GM18508 (cell line): ENCODE results near the gene CYRIA.
A peak's percentile ranks its signal among the peaks of the same experiment; 100 is the strongest.

Source experiments
- ATAC-seq: cut with Tn5 transposase; IDR thresholded peaks from one replicate; pipeline ENCODE4 v1.9.1; 2021; ENCODE audit warnings: moderate number of reproducible peaks; ENCODE audit not compliant: insufficient read depth, unreplicated experiment

Gene CYRIA

GRCh38 chr2:16671760-16672159, 6.1 kb upstream of the CYRIA start:
- no peak for ATAC-seq

- no peak for ATAC-seq
Measured at GRCh38 chr2:16669388-16669787, 3.8 kb upstream of the CYRIA start.

GRCh38 chr2:16666449-16666801, 791 bp upstream of the CYRIA start:
- ATAC-seq = no peak

GRCh38 chr2:16664809-16665747, 556 bp downstream of the CYRIA start:
- ATAC-seq = no peak

- ATAC-seq = no peak
Measured at GRCh38 chr2:16664052-16664731, 1.4 kb downstream of the CYRIA start.

GRCh38 chr2:16663121-16663905, 2.3 kb downstream of the CYRIA start:
- no peak for ATAC-seq

- ATAC-seq = no peak
Measured at GRCh38 chr2:16661936-16662839, 3.4 kb downstream of the CYRIA start.

- no peak for ATAC-seq
Measured at GRCh38 chr2:16661526-16661925, 4.1 kb downstream of the CYRIA start.

GRCh38 chr2:16660556-16660955, 5.1 kb downstream of the CYRIA start:
- ATAC-seq = no peak

GRCh38 chr2:16660114-16660513, 5.5 kb downstream of the CYRIA start:
- no peak for ATAC-seq

GRCh38 chr2:16658076-16658739, 7.4 kb downstream of the CYRIA start:
- ATAC-seq = no peak

GRCh38 chr2:16657671-16658070, 8.0 kb downstream of the CYRIA start:
- ATAC-seq = no peak

GRCh38 chr2:16656784-16657391, 8.7 kb downstream of the CYRIA start:
- peak; percentile 79 for ATAC-seq

- ATAC-seq = no peak
Measured at GRCh38 chr2:16655905-16656642, 9.6 kb downstream of the CYRIA start.

GRCh38 chr2:16655445-16655837, 10.2 kb downstream of the CYRIA start:
- ATAC-seq = no peak

GRCh38 chr2:16654833-16655444, 10.7 kb downstream of the CYRIA start:
- ATAC-seq = no peak

- ATAC-seq = peak; percentile 39
Measured at GRCh38 chr2:16653799-16654198, 11.8 kb downstream of the CYRIA start.

GRCh38 chr2:16653083-16653375, 12.6 kb downstream of the CYRIA start:
- ATAC-seq = no peak
